A549 (cell line): Measurements from ENCODE around the gene DUOX1. TPM values are rescaled to one million over a fixed set of nuclear protein-coding genes. Genes with fewer than 3 reads are reported as not detected.

Source experiments
- ATAC-seq, 2 experiments: fragments of 200-7000 bp in 1 of 2; fragments of >200 bp in 1 of 2; cut with Nextera tagmentation in 1 of 2; cut with Tn5 transposase in 1 of 2; 3 replicates each; pipeline versions ENCODE4 v1.8.0 to v1.9.1; 2018 to 2020; ENCODE audit warnings: mild to moderate bottlenecking in 1 of 2, moderate library complexity in 1 of 2
- CTCF ChIA-PET: fragments of 300-600 bp; sonication (Branson Sonifier 250); formaldehyde crosslinking; extraction: SDS; loops from one replicate; lab custom pipeline; 2021; ENCODE audit warnings: antibody characterized with exemption, inconsistent platforms; lab: Yijun Ruan, JAX
- POLR2A ChIA-PET: fragments of 350-600 bp; formaldehyde crosslinking; extraction: SDS; loops from one replicate; lab custom pipeline; 2021; ENCODE audit warnings: antibody characterized with exemption, inconsistent platforms; lab: Yijun Ruan, JAX
- DNase-seq, 2 experiments: peaks; one replicate each; pipeline versions ENCODE4 v3.0.0 to v3.0.0-alpha.2; 2011 to 2016; ENCODE audit warnings: low read depth in 1 of 2, low spot score in 1 of 2
- FAIRE-seq: peaks from 2 replicates; lab custom pipeline; 2011; peaks lifted over from hg19 to GRCh38; lab: Jason Lieb, UNC
- H3K27ac ChIP-seq, 2 experiments: fragments of >200 bp; sonication (Bioruptor Twin); formaldehyde crosslinking; 3 replicates each; pipeline ENCODE4 v1.5.1; 2016 to 2017
- H3K4me1 ChIP-seq: fragments of >200 bp; sonication (Bioruptor Twin); formaldehyde crosslinking; 3 replicates; pipeline ENCODE4 v1.6.1; 2016
- H3K4me2 ChIP-seq: fragments of >200 bp; sonication (Bioruptor Twin); formaldehyde crosslinking; 3 replicates; pipeline ENCODE4 v1.6.1; 2016
- H3K4me3 ChIP-seq: fragments of >200 bp; sonication (Bioruptor Twin); formaldehyde crosslinking; 3 replicates; pipeline ENCODE4 v1.5.1; 2016
- H3K9me3 ChIP-seq: fragments of >200 bp; sonication (Bioruptor Twin); formaldehyde crosslinking; 3 replicates; pipeline ENCODE4 v1.6.1; 2016
- BHLHE40 ChIP-seq: IDR thresholded peaks from 2 replicates; pipeline ENCODE4 v1.6.1; 2012; ENCODE audit warnings: low read depth, low read length, inconsistent platforms
- EHF ChIP-seq: fragments of 250-450 bp; sonication (Bioruptor Pico); IDR thresholded peaks from 2 replicates; pipeline ENCODE4 v1.5.0; 2020; ENCODE audit warnings: mild to moderate bottlenecking
- FOSL2 ChIP-seq, 2 experiments: fragments of 450-650 bp in 1 of 2; fragments of >200 bp in 1 of 2; sonication (Bioruptor Twin) in 1 of 2; formaldehyde crosslinking; IDR thresholded peaks; 2 replicates each; pipeline versions ENCODE4 v1.5.0 to v1.6.1; 2016 to 2020; ENCODE audit warnings: mild to moderate bottlenecking in 1 of 2, moderate library complexity in 1 of 2
- HOXA7 ChIP-seq: fragments of 250-450 bp; sonication (Bioruptor Pico); IDR thresholded peaks from 2 replicates; pipeline ENCODE4 v1.5.0; 2020; ENCODE audit warnings: mild to moderate bottlenecking, moderate library complexity
- HOXB13 ChIP-seq: fragments of 250-450 bp; sonication (Bioruptor Pico); IDR thresholded peaks from 2 replicates; pipeline ENCODE4 v1.5.0; 2020; ENCODE audit warnings: low read depth, mild to moderate bottlenecking, moderate library complexity
- HOXB5 ChIP-seq: fragments of 250-450 bp; sonication (Bioruptor Pico); IDR thresholded peaks from 2 replicates; pipeline ENCODE4 v1.5.0; 2020; ENCODE audit warnings: mild to moderate bottlenecking, moderate library complexity
- JUN ChIP-seq, 2 experiments: fragments of >200 bp; sonication (Bioruptor Twin); formaldehyde crosslinking; IDR thresholded peaks; 2 replicates in 1 of 2; 3 replicates in 1 of 2; pipeline ENCODE4 v1.6.1; 2016 to 2017
- KDM1A ChIP-seq: fragments of 200-600 bp; sonication (generic); IDR thresholded peaks from 2 replicates; pipeline ENCODE4 v1.6.1; 2016; ENCODE audit warnings: low read depth, mild to moderate bottlenecking
- KDM5A ChIP-seq: fragments of 200-600 bp; sonication (generic); IDR thresholded peaks from 2 replicates; pipeline ENCODE4 v1.6.1; 2016; ENCODE audit warnings: antibody characterized with exemption, mild to moderate bottlenecking
- MAFK ChIP-seq: fragments of 450-650 bp; IDR thresholded peaks from 2 replicates; pipeline ENCODE4 v1.6.1; 2014; ENCODE audit not compliant: partially characterized antibody
- NFE2L2 ChIP-seq: fragments of 150-350 bp; conservative IDR thresholded peaks from 2 replicates; pipeline ENCODE4 v1.6.1; 2014; ENCODE audit warnings: low read length
- NPAS2 ChIP-seq: fragments of 250-450 bp; sonication (Bioruptor Pico); IDR thresholded peaks from 2 replicates; pipeline ENCODE4 v1.8.0; 2022; ENCODE audit warnings: mild to moderate bottlenecking, moderate library complexity, borderline replicate concordance
- POLR2A ChIP-seq: IDR thresholded peaks from 2 replicates; pipeline ENCODE4 v1.6.1; 2012; ENCODE audit warnings: mild to moderate bottlenecking, low read length
- TFCP2L1 ChIP-seq: fragments of 250-450 bp; sonication (Bioruptor Pico); IDR thresholded peaks from 2 replicates; pipeline ENCODE4 v1.5.0; 2021; ENCODE audit warnings: mild to moderate bottlenecking
- ZC3H11A ChIP-seq: fragments of 450-650 bp; IDR thresholded peaks from 2 replicates; pipeline ENCODE4 v1.6.1; 2014; ENCODE audit warnings: antibody characterized with exemption, mild to moderate bottlenecking
- ZFP36 ChIP-seq: fragments of 450-650 bp; IDR thresholded peaks from 2 replicates; pipeline ENCODE4 v1.6.1; 2014; ENCODE audit warnings: borderline replicate concordance; ENCODE audit not compliant: partially characterized antibody
- ZSCAN20 ChIP-seq: fragments of 250-450 bp; sonication (Bioruptor Pico); IDR thresholded peaks from 2 replicates; pipeline ENCODE4 v1.8.0; 2022; ENCODE audit warnings: mild to moderate bottlenecking, moderate library complexity
- WGBS: methylation state at CpG from one replicate; pipeline ENCODE4 v1.1.6; 2017; ENCODE audit errors: missing lambda C conversion rate; 5-methylcytosine and 5-hydroxymethylcytosine counted together
- polyA plus RNA-seq, 4 experiments: library from polyadenylated mRNA; depleted of rRNA in 3 of 4; stranded (reverse); fragments of >200 nt; fragmentation: RNase III in 1 of 4; extraction: RNeasy Plus Mini Kit Qiagen cat#74134 plus additional on column Dnase treatment in 1 of 4; gene quantifications; 2 replicates in 3 of 4; 3 replicates in 1 of 4; pipeline ENCODE4 v1.2.3, GENCODE V29; 2011 to 2017
- TF ChIP-seq, protein P1 (sequence below): fragments of 450-650 bp; IDR thresholded peaks from 2 replicates; pipeline ENCODE4 v1.6.1; 2014; ENCODE audit warnings: antibody characterized with exemption
- TF ChIP-seq, protein P2 (sequence below): fragments of 150-350 bp; IDR thresholded peaks from 2 replicates; pipeline ENCODE4 v1.6.1; 2014; ENCODE audit warnings: low read depth, mild to moderate bottlenecking, low read length
- TF ChIP-seq, protein P3 (sequence below): IDR thresholded peaks from 2 replicates; pipeline ENCODE4 v1.6.1; 2012
- TF ChIP-seq, protein P4 (sequence below): fragments of >200 bp; sonication (Bioruptor Twin); formaldehyde crosslinking; IDR thresholded peaks from 3 replicates; pipeline ENCODE4 v1.6.1; 2016
- TF ChIP-seq, protein P5 (sequence below): IDR thresholded peaks from 2 replicates; pipeline ENCODE4 v1.6.1; 2012; ENCODE audit warnings: low read depth, borderline replicate concordance
- TF ChIP-seq, protein P6 (sequence below): fragments of >200 bp; sonication (Bioruptor Twin); formaldehyde crosslinking; IDR thresholded peaks from 3 replicates; pipeline ENCODE4 v1.5.1; 2016

The DUOX1 gene
- polyA plus RNA-seq, 2 of the 4 experiments (the other 2 are of a cell fraction): not detected

DNA sequence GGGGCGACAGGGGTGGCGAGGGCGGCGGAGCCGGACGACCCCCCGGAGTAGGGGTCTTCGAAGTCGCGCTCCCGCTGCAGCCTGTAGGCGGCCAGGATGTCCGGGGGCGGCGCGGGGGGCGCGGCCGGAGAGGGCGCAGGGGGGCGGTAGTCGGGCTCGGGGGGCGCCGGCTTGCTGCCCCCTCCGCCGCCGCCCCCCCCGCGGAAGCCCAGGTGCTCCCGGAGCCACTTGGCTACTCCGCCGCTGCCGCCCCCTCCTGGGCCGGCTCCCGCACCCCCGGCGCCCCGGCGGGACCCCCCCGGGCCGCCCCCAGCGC, 57.7 kb downstream of the DUOX1 start:
- FAIRE-seq: no peak
- 0 out of 6 replicates have a peak, but pooled peaks of 1 of the 2 experiments have one; percentile 5 for ATAC-seq
- Histone ChIP-seq H3K4me3 (peak overlapping the region; percentile 52), H3K4me2 (peak overlapping the region; percentile 93), H3K4me1 (peaks cover 8% of the 10 kb centered on the region; the same call in 1 of the 3 replicates)
- TF ChIP-seq TFCP2L1 (CRISPR knock-in tag): no peak
- no peak for TF ChIP-seq NPAS2 (CRISPR knock-in tag)
- no peak for TF ChIP-seq POLR2A
- TF ChIP-seq KDM1A: no peak
- TF ChIP-seq, protein P1, sequence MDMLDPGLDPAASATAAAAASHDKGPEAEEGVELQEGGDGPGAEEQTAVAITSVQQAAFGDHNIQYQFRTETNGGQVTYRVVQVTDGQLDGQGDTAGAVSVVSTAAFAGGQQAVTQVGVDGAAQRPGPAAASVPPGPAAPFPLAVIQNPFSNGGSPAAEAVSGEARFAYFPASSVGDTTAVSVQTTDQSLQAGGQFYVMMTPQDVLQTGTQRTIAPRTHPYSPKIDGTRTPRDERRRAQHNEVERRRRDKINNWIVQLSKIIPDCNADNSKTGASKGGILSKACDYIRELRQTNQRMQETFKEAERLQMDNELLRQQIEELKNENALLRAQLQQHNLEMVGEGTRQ: no peak
- TF ChIP-seq BHLHE40: no peak
- no peak for TF ChIP-seq HOXA7 (CRISPR knock-in tag)
- no peak for TF ChIP-seq HOXB13
- TF ChIP-seq ZC3H11A: no peak
- TF ChIP-seq MAFK: no peak
- no peak for TF ChIP-seq HOXB5 (CRISPR knock-in tag)
- TF ChIP-seq, all 56 proteins: peak for 0
- peak overlapping the region; percentile 77 to 87 for H3K27ac ChIP-seq
- DNase-seq: no peak
- CTCF ChIA-PET: interaction anchor here (3.0 kb wide), 1 partner anchor 20 kb away, joined by 10 read pairs; no protein-coding TSS in a partner anchor
- POLR2A ChIA-PET: interaction anchor here (0.7 to 0.8 kb wide), 2 partner anchors 13 to 215 kb away, joined by 3 to 4 read pairs; a partner anchor contains a TSS
- no peaks in the 10 kb centered on the region for H3K9me3 ChIP-seq
- WGBS: 100% methylated on average over 3 of the region's 43 CpGs

DNA sequence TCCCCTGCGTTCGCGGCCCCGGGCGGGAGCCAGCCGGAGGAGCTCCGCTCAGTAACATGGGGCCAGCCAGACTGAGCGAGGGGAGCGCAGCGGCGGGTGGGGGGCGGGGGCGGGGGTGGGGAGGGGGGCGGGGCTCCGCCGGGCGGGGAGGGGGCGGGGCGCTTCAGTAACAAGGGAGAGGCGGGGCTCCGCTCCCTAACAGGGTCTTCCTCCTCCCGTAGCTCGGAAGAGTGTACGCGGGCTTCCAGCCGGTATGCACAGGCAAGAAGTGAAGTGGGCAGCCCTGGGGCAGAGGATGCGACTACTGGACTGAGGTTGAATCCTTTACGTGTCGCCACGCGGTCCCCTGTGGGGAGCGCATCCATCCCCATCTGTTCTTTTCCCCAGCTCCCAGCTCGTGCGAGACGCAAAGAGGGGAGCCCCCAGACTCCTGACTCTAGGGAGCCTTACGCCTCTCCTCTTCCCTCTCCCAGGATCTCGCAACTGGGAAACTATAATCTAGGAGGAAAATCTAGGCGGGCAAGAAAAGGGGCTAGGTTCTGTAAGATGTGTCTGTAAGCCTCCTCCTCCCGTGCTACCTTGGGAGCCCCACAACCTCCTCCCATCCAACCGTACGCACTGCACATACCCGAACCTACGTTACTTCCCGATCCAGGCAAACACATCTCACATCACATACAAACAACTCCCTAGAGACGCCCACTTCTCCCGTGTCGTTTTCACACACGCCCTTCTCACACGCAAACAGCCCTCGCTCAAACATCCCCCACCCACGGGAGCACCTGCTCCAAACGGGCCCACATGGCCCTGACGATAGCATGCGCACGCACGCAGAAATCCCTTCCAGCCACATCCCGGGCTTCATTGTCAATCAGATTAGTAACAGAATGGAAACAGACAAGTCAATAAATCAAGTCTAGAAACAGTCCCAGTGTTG, 58.4 kb downstream of the DUOX1 start, which contains the start of gene SHF:
Gene SHF (minus strand): TSS at position 73 of the 937 bp plus-strand sequence. CDS start 15 bp downstream, at position 58.
- peak within 1 kb of the TSS; percentile 52 for H3K4me3 ChIP-seq
- DNase-seq (peak; percentile 18 to 20), FAIRE-seq (no peak), ATAC-seq (peak; percentile 54 to 80; a peak in 5 of 6 replicates)
- no peaks in the 10 kb centered on the region for H3K9me3 ChIP-seq
- peak within 1 kb of the TSS; percentile 93 for H3K4me2 ChIP-seq
- peak within 1 kb of the TSS; percentile 77 to 87 for H3K27ac ChIP-seq
- ChIA-PET POLR2A (interaction anchor here (0.7 to 0.8 kb wide), 2 partner anchors 12 to 214 kb away, joined by 3 to 4 read pairs; a partner anchor contains a TSS), CTCF (interaction anchor here (3.0 kb wide), 1 partner anchor 20 kb away, joined by 10 read pairs; no protein-coding TSS in a partner anchor)
- no peak for TF ChIP-seq NFE2L2
- no peak for TF ChIP-seq ZSCAN20 (CRISPR knock-in tag)
- TF ChIP-seq KDM5A: no peak
- TF ChIP-seq, protein P2, sequence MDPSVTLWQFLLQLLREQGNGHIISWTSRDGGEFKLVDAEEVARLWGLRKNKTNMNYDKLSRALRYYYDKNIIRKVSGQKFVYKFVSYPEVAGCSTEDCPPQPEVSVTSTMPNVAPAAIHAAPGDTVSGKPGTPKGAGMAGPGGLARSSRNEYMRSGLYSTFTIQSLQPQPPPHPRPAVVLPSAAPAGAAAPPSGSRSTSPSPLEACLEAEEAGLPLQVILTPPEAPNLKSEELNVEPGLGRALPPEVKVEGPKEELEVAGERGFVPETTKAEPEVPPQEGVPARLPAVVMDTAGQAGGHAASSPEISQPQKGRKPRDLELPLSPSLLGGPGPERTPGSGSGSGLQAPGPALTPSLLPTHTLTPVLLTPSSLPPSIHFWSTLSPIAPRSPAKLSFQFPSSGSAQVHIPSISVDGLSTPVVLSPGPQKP: no peak
- H3K4me1 ChIP-seq: peaks cover 6% of the 10 kb centered on the region; the same call in 1 of the 3 replicates
- WGBS: 18% methylated on average over 21 of the region's 57 CpGs

DNA sequence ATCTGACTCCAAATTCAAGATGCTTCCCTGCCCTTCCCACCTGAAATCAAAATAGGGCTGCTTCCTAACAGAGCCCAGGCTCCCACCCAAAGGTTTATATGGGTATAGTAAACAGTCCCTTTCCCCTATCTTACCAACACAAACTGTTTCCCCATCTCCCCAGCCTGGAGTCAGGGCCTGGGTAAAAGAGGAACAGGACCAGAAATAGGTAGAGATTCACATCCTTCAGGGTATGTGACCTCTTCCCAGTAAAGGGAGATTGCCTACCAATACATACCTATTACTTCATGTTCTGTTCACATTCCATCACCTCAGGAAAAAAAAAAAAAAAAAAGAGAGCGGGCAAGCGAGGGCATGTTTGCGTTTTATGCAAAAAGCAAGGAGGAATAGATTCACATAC, 67.7 kb downstream of the DUOX1 start:
- H3K4me1 ChIP-seq: peaks cover 5% of the 10 kb centered on the region; the same call in 2 of the 3 replicates
- H3K4me2 ChIP-seq: peak overlapping the region; percentile 63
- TF ChIP-seq ZFP36 (no peak), KDM1A (no peak), NFE2L2 (no peak), EHF (CRISPR knock-in tag) (no peak), NPAS2 (CRISPR knock-in tag) (no peak), JUN (IDR thresholded peaks at IDR 0.05) (no peak), TFCP2L1 (CRISPR knock-in tag) (no peak), POLR2A (no peak), FOSL2 (IDR thresholded peaks at IDR 0.05) (no peak), FOSL2 (CRISPR knock-in tag; IDR thresholded peaks at IDR 0.05) (no peak), HOXB5 (CRISPR knock-in tag) (no peak)
- TF ChIP-seq, protein P3, sequence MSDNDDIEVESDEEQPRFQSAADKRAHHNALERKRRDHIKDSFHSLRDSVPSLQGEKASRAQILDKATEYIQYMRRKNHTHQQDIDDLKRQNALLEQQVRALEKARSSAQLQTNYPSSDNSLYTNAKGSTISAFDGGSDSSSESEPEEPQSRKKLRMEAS: no peak
- TF ChIP-seq, protein P4, sequence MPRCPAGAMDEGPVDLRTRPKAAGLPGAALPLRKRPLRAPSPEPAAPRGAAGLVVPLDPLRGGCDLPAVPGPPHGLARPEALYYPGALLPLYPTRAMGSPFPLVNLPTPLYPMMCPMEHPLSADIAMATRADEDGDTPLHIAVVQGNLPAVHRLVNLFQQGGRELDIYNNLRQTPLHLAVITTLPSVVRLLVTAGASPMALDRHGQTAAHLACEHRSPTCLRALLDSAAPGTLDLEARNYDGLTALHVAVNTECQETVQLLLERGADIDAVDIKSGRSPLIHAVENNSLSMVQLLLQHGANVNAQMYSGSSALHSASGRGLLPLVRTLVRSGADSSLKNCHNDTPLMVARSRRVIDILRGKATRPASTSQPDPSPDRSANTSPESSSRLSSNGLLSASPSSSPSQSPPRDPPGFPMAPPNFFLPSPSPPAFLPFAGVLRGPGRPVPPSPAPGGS: no peak
- TF ChIP-seq, protein P5, sequence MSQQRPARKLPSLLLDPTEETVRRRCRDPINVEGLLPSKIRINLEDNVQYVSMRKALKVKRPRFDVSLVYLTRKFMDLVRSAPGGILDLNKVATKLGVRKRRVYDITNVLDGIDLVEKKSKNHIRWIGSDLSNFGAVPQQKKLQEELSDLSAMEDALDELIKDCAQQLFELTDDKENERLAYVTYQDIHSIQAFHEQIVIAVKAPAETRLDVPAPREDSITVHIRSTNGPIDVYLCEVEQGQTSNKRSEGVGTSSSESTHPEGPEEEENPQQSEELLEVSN: no peak
- TF ChIP-seq, protein P6, sequence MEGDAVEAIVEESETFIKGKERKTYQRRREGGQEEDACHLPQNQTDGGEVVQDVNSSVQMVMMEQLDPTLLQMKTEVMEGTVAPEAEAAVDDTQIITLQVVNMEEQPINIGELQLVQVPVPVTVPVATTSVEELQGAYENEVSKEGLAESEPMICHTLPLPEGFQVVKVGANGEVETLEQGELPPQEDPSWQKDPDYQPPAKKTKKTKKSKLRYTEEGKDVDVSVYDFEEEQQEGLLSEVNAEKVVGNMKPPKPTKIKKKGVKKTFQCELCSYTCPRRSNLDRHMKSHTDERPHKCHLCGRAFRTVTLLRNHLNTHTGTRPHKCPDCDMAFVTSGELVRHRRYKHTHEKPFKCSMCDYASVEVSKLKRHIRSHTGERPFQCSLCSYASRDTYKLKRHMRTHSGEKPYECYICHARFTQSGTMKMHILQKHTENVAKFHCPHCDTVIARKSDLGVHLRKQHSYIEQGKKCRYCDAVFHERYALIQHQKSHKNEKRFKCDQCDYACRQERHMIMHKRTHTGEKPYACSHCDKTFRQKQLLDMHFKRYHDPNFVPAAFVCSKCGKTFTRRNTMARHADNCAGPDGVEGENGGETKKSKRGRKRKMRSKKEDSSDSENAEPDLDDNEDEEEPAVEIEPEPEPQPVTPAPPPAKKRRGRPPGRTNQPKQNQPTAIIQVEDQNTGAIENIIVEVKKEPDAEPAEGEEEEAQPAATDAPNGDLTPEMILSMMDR: no peak
- DNase-seq (no peak), FAIRE-seq (no peak), ATAC-seq (no peak)
- no peaks in the 10 kb centered on the region for H3K9me3 ChIP-seq
- H3K27ac ChIP-seq: peak overlapping the region; percentile 61 to 82; a peak in 3 of 6 replicates
- POLR2A ChIA-PET: interaction anchor here (1.2 kb wide), 1 partner anchor 79 kb away, joined by 4 read pairs; no protein-coding TSS in a partner anchor
- CTCF ChIA-PET: interaction anchor here (0.9 to 11.1 kb wide), 8 partner anchors 12 to 174 kb away, joined by 3 to 104 read pairs (median 4); partner anchors contain the start of gene SORD
- WGBS: 28% methylated on average over 3 of the region's 3 CpGs
- peak overlapping the region; percentile 88 for H3K4me3 ChIP-seq
